Transverse colon (tissue), 4 donors: ENCODE data around the gene TRABD2B.

Source experiments
- CTCF ChIP-seq, 5 experiments: fragments of 200-600 bp in 3 of 5; fragments of 450-650 bp in 2 of 5; sonication (generic) in 3 of 5; IDR thresholded peaks; 1 replicate in 2 of 5; 2 replicates in 3 of 5; pipeline ENCODE4 v1.5.1; 2016 to 2017; ENCODE audit warnings: antibody characterized with exemption in 5 of 5, inconsistent platforms in 3 of 5, mild to moderate bottlenecking in 2 of 5, moderate library complexity in 1 of 5
- EP300 ChIP-seq: sonication (generic); formaldehyde crosslinking; IDR thresholded peaks from one replicate; pipeline ENCODE4 v1.6.1; 2017; ENCODE audit warnings: antibody characterized with exemption, low read depth
- POLR2A ChIP-seq: fragments of 450-650 bp; IDR thresholded peaks from one replicate; pipeline ENCODE4 v1.6.1; 2016; ENCODE audit warnings: antibody characterized with exemption, mild to moderate bottlenecking, moderate library complexity
- POLR2AphosphoS5 ChIP-seq, 3 donors: sonication (generic); formaldehyde crosslinking; IDR thresholded peaks; one replicate each; pipeline ENCODE4 v1.6.1; 2016; ENCODE audit warnings: antibody characterized with exemption in 3 of 3

GRCh38 chr1:47780469-47780995 is 216.7 kb downstream of the TRABD2B start:
- no peak for TF ChIP-seq CTCF (IDR thresholded peaks at IDR 0.05)
- no peak for TF ChIP-seq POLR2A
- no peak for TF ChIP-seq EP300
- TF ChIP-seq POLR2AphosphoS5 (IDR thresholded peaks at IDR 0.05): no peak
